Activated T-helper 17 cell treated with anti-CD3 and anti-CD28 coated beads, Interleukin-2, amount 50 U/mL, for 72 hours (primary cell): ENCODE data around the gene TRAF5. TPM values are rescaled to one million over a fixed set of nuclear protein-coding genes. Genes with fewer than 3 reads are reported as not detected.

Experiments used
- ATAC-seq: fragments of 150-1000 bp; cut with Tn5 transposase; replicated peaks from 2 replicates; pipeline ENCODE4 v1.10.0; 2021; ENCODE audit warnings: mild to moderate bottlenecking, moderate library complexity
- H3K27ac Mint-ChIP-seq: one replicate; pipeline ENCODE4 v1.8.0; 2022; ENCODE audit warnings: mixed read lengths
- H3K27me3 Mint-ChIP-seq: one replicate; pipeline ENCODE4 v1.8.0; 2022; ENCODE audit warnings: mixed read lengths
- H3K36me3 Mint-ChIP-seq: one replicate; pipeline ENCODE4 v1.8.0; 2022; ENCODE audit warnings: low read depth, mild to moderate bottlenecking, mixed read lengths
- H3K4me1 Mint-ChIP-seq: one replicate; pipeline ENCODE4 v1.8.0; 2022; ENCODE audit warnings: mixed read lengths
- H3K4me3 Mint-ChIP-seq: one replicate; pipeline ENCODE4 v1.8.0; 2022; ENCODE audit warnings: mild to moderate bottlenecking, mixed read lengths
- H3K9me3 Mint-ChIP-seq: one replicate; pipeline ENCODE4 v1.8.0; 2022; ENCODE audit warnings: mixed read lengths
- total RNA-seq, 2 donors: library from RNA; stranded (reverse); gene quantifications; one replicate each; pipeline ENCODE4 v1.2.3, GENCODE V29; 2022

TRAF5 gene, protein sequence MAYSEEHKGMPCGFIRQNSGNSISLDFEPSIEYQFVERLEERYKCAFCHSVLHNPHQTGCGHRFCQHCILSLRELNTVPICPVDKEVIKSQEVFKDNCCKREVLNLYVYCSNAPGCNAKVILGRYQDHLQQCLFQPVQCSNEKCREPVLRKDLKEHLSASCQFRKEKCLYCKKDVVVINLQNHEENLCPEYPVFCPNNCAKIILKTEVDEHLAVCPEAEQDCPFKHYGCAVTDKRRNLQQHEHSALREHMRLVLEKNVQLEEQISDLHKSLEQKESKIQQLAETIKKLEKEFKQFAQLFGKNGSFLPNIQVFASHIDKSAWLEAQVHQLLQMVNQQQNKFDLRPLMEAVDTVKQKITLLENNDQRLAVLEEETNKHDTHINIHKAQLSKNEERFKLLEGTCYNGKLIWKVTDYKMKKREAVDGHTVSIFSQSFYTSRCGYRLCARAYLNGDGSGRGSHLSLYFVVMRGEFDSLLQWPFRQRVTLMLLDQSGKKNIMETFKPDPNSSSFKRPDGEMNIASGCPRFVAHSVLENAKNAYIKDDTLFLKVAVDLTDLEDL
- 10 to 100 TPM; 50.7 to 54.8 TPM for total RNA-seq

GRCh38 chr1:211326528-211327345, at the start of gene TRAF5:
TRAF5 (plus strand) TSS chr1:211326833; CDS start chr1:211353240, 26,407 bp downstream.
- peak within 1 kb of the TSS; percentile 94 for H3K27ac Mint-ChIP-seq
- peaks cover 37% of the 10 kb centered on the region for H3K36me3 Mint-ChIP-seq
- ATAC-seq, result peak; percentile 38
- H3K27me3 Mint-ChIP-seq, result no peaks in the 10 kb centered on the region
- H3K4me1 Mint-ChIP-seq, result peaks cover 56% of the 10 kb centered on the region
- peak within 1 kb of the TSS; percentile 92 for H3K4me3 Mint-ChIP-seq
- H3K9me3 Mint-ChIP-seq, result no peaks in the 10 kb centered on the region

DNA sequence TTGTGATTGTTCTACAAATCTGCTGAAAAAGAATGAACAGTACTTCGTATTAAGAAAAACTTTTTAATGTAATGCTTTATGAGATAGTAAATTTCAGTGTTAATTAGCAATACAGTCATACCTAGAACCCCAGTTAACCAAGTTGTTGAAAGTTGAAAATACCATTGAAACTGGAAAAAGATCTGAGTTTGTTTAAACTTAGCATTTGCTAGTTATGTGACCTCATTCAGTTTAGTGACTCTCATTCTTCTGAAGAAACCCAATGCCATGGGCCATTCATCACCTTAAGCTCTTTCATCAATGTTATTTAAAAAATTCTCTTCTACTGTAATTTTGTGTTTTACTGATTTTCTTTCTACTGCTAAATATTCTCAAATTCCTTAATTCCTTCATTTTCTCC, 47.3 kb upstream of the TRAF5 start:
- peak; percentile 38 for ATAC-seq
- Mint-ChIP-seq H3K27ac (no peak overlapping the region), H3K4me3 (no peak overlapping the region), H3K4me1 (no peaks in the 10 kb centered on the region), H3K36me3 (peaks cover 46% of the 10 kb centered on the region), H3K27me3 (no peaks in the 10 kb centered on the region), H3K9me3 (no peaks in the 10 kb centered on the region)

- no peak overlapping the region for H3K27ac Mint-ChIP-seq
- H3K4me1 Mint-ChIP-seq, result no peaks in the 10 kb centered on the region
- peaks cover 53% of the 10 kb centered on the region for H3K36me3 Mint-ChIP-seq
- peak; percentile 95 for ATAC-seq
- no peaks in the 10 kb centered on the region for H3K27me3 Mint-ChIP-seq
- no peak overlapping the region for H3K4me3 Mint-ChIP-seq
- no peaks in the 10 kb centered on the region for H3K9me3 Mint-ChIP-seq
These were observed 45.7 kb upstream of the TRAF5 start for GRCh38 chr1:211280910-211281309.

- H3K27ac Mint-ChIP-seq, result no peak overlapping the region
- no peaks in the 10 kb centered on the region for H3K4me1 Mint-ChIP-seq
- no peak overlapping the region for H3K4me3 Mint-ChIP-seq
- ATAC-seq, result peak; percentile 45
- H3K9me3 Mint-ChIP-seq, result no peaks in the 10 kb centered on the region
- H3K27me3 Mint-ChIP-seq, result no peaks in the 10 kb centered on the region
- peaks cover 55% of the 10 kb centered on the region for H3K36me3 Mint-ChIP-seq
These were observed 45.2 kb upstream of the TRAF5 start for GRCh38 chr1:211281320-211282022.

- ATAC-seq, result peak; percentile 21
- Mint-ChIP-seq H3K4me3 (no peak overlapping the region), H3K4me1 (no peaks in the 10 kb centered on the region), H3K27ac (no peak overlapping the region), H3K9me3 (no peaks in the 10 kb centered on the region), H3K27me3 (no peaks in the 10 kb centered on the region), H3K36me3 (peaks cover 55% of the 10 kb centered on the region)
These were observed 44.6 kb upstream of the TRAF5 start for GRCh38 chr1:211282023-211282373.

DNA sequence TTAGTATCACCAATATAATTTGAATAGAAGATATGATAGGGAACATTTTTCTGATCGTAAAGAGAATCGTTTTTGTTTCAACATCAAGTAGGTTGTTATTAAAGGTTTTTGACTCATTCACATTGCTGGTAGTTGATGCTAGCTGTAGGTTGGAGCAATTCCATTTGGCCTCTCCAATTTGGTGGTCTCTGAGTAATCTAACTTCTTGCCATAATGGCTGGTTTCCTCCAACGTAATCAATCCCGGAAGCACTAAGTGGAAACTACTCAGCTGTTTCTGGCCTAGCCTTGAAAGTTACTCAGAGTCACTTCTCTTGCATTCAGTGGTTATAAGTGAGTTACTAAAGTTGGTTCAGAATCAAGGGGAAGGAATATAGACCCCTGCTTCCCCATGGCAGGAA, 41.4 kb upstream of the TRAF5 start:
- H3K36me3 Mint-ChIP-seq, result peaks cover 66% of the 10 kb centered on the region
- H3K27me3 Mint-ChIP-seq, result no peaks in the 10 kb centered on the region
- H3K4me3 Mint-ChIP-seq, result no peak overlapping the region
- no peaks in the 10 kb centered on the region for H3K4me1 Mint-ChIP-seq
- ATAC-seq, result no peak
- no peaks in the 10 kb centered on the region for H3K9me3 Mint-ChIP-seq
- H3K27ac Mint-ChIP-seq, result no peak overlapping the region

- no peak overlapping the region for H3K4me3 Mint-ChIP-seq
- H3K36me3 Mint-ChIP-seq, result peaks cover 87% of the 10 kb centered on the region
- H3K27ac Mint-ChIP-seq, result peak overlapping the region; percentile 12
- H3K27me3 Mint-ChIP-seq, result no peaks in the 10 kb centered on the region
- no peak for ATAC-seq
- H3K9me3 Mint-ChIP-seq, result no peaks in the 10 kb centered on the region
- peaks cover 1% of the 10 kb centered on the region for H3K4me1 Mint-ChIP-seq
These were observed 39.4 kb upstream of the TRAF5 start for GRCh38 chr1:211287218-211287617.

DNA sequence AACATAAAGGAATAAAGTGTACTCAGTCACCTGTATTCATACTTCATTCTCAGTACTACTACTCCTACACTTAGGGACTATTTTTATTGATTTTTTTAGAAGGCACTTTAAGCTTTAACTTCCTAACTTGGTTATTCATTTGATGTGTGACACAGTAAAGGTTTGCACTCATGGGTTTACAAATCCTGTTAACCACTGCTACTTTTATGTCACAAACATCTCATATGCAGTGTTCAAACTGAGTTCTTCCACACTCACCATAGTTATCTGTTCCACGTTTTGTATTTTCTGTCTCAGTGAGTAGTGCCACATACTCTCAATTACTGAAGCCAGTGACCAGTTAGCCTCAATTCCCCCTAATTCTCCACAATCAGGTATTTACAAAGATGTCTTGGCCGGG, 34.2 kb upstream of the TRAF5 start:
- H3K36me3 Mint-ChIP-seq, result peaks cover 89% of the 10 kb centered on the region
- ATAC-seq, result peak; percentile 66
- H3K4me3 Mint-ChIP-seq, result no peak overlapping the region
- no peaks in the 10 kb centered on the region for H3K27me3 Mint-ChIP-seq
- H3K9me3 Mint-ChIP-seq, result no peaks in the 10 kb centered on the region
- peaks cover 16% of the 10 kb centered on the region for H3K4me1 Mint-ChIP-seq
- H3K27ac Mint-ChIP-seq, result peak overlapping the region; percentile 27

DNA sequence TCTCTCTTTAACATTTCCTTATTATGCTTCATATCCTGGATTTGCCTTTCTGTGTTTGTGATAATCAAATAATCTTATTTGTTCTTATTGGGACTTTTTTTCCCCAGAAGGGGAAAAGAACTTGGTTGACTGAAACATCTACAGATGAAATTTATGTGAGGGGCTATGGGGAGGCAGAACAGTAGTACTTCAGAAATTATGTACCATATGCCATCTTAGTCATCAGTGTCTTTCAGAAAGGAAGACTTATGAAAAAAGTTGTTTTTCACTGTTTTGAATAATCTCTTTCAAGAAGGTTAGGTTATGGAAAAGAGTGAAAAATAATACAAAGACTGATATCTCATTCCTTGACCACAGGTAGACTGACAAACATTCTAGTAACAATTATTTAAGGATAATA, 30.2 kb upstream of the TRAF5 start:
- Mint-ChIP-seq H3K9me3 (no peaks in the 10 kb centered on the region), H3K27ac (peak overlapping the region; percentile 73), H3K36me3 (peaks cover 95% of the 10 kb centered on the region), H3K4me3 (peak overlapping the region; percentile 27), H3K27me3 (no peaks in the 10 kb centered on the region), H3K4me1 (peaks cover 25% of the 10 kb centered on the region)
- peak; percentile 81 for ATAC-seq

GRCh38 chr1:211305044-211305443, 21.6 kb upstream of the TRAF5 start:
- Mint-ChIP-seq H3K9me3 (no peaks in the 10 kb centered on the region), H3K36me3 (peaks cover 63% of the 10 kb centered on the region), H3K4me3 (peak overlapping the region; percentile 55), H3K4me1 (peaks cover 22% of the 10 kb centered on the region), H3K27ac (peak overlapping the region; percentile 65), H3K27me3 (no peaks in the 10 kb centered on the region)
- peak; percentile 100 for ATAC-seq

- H3K27ac Mint-ChIP-seq, result no peak overlapping the region
- no peak for ATAC-seq
- no peaks in the 10 kb centered on the region for H3K27me3 Mint-ChIP-seq
- H3K9me3 Mint-ChIP-seq, result no peaks in the 10 kb centered on the region
- peaks cover 49% of the 10 kb centered on the region for H3K36me3 Mint-ChIP-seq
- H3K4me1 Mint-ChIP-seq, result peaks cover 9% of the 10 kb centered on the region
- no peak overlapping the region for H3K4me3 Mint-ChIP-seq
These were observed 17.0 kb upstream of the TRAF5 start for GRCh38 chr1:211309617-211310016.

DNA sequence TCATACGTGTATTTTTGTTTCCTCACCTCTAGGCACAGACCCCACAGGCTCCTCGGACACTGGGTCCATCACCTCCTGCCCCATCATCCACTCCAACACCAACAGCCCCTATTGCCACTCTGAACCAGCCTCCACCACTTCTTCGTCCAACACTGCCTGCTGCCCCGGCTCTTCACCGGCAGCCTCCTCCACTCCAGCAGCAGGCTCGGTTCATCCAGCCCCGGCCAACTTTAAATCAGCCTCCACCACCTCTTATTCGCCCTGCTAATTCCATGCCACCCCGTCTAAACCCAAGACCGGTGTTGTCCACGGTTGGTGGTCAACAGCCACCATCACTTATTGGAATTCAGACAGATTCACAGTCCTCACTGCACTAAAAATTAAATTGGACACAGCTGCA, 13.2 kb upstream of the TRAF5 start:
- H3K36me3 Mint-ChIP-seq, result peaks cover 48% of the 10 kb centered on the region
- no peaks in the 10 kb centered on the region for H3K27me3 Mint-ChIP-seq
- H3K4me1 Mint-ChIP-seq, result peaks cover 4% of the 10 kb centered on the region
- no peak overlapping the region for H3K4me3 Mint-ChIP-seq
- ATAC-seq, result no peak
- no peaks in the 10 kb centered on the region for H3K9me3 Mint-ChIP-seq
- no peak overlapping the region for H3K27ac Mint-ChIP-seq

DNA sequence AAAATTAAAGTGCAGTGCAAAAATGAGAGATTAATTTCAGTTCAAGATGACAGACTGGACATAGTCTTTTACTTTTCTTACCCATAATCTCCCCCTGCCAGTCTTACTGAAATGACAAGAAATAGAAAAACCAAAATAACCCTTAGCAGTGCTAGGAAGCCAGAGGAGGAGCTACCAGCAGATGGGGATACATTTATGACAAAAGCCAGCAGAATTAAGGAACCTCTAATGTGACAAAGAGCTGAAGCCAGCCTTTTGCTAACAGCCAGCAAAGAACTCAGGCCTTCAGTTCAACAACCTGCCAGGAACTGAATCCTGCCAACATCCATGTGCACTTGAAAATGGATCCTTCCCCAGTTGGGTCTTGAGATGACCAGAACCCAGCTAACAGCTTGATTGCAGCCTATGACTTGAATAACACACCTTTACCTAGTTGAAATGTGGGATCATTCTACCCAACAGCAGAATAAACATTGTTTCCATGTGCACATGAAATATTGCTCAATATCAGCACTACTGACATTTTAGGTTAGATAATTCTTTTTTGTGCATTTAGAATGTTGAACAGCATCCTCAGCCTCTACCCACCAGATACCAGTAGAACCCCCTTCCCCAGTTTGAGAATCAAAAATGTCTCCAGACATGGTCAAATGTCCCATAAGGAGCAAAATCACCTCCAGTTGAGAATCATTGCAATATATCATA, 7.9 kb upstream of the TRAF5 start:
- no peaks in the 10 kb centered on the region for H3K27me3 Mint-ChIP-seq
- H3K4me3 Mint-ChIP-seq, result no peak overlapping the region
- H3K36me3 Mint-ChIP-seq, result peaks cover 19% of the 10 kb centered on the region
- peaks cover 14% of the 10 kb centered on the region for H3K4me1 Mint-ChIP-seq
- no peaks in the 10 kb centered on the region for H3K9me3 Mint-ChIP-seq
- ATAC-seq, result no peak
- H3K27ac Mint-ChIP-seq, result no peak overlapping the region

GRCh38 chr1:211319892-211320291, 6.7 kb upstream of the TRAF5 start:
- Mint-ChIP-seq H3K4me1 (peaks cover 19% of the 10 kb centered on the region), H3K27ac (no peak overlapping the region), H3K27me3 (no peaks in the 10 kb centered on the region), H3K4me3 (no peak overlapping the region), H3K36me3 (peaks cover 8% of the 10 kb centered on the region), H3K9me3 (no peaks in the 10 kb centered on the region)
- ATAC-seq, result no peak
